Activated T-cell treated with anti-CD3 and anti-CD28 coated beads for 4 hours (primary cell): ENCODE results near the gene CGB3.
"Not testable (repeated sequence)": the region's sequence is repeated elsewhere in the genome, so short reads cannot be mapped to it uniquely, and the experiment has no call there.

Source experiments
- DNase-seq: peaks from one replicate; pipeline ENCODE4 v3.0.0-alpha.2; 2020

CGB3 gene

GRCh38 chr19:49024233-49024632, at the start of gene CGB3:
CGB3 (minus strand) TSS chr19:49024333; CDS start chr19:49023971, 362 bp downstream.
- DNase-seq = not testable (repeated sequence)

- DNase-seq = peak; percentile 41
These were observed 47.9 kb upstream of the CGB3 start for GRCh38 chr19:49071860-49072547.

GRCh38 chr19:49070416-49070815, 46.3 kb upstream of the CGB3 start:
- no peak for DNase-seq

- DNase-seq = no peak
These were observed 44.9 kb upstream of the CGB3 start for GRCh38 chr19:49069026-49069425.

- DNase-seq = no peak
These were observed 43.4 kb upstream of the CGB3 start for GRCh38 chr19:49067554-49067953.

- no peak for DNase-seq
These were observed 41.9 kb upstream of the CGB3 start for GRCh38 chr19:49065905-49066512.

- DNase-seq = no peak
These were observed 40.9 kb upstream of the CGB3 start, which contains the start of gene NTF4 for GRCh38 chr19:49064768-49065611. NTF4 (minus strand) TSS chr19:49064818; CDS start chr19:49061997, 2,821 bp downstream.

- DNase-seq = no peak
These were observed 40.0 kb upstream of the CGB3 start for GRCh38 chr19:49064029-49064629.

GRCh38 chr19:49061445-49061844, 37.3 kb upstream of the CGB3 start:
- DNase-seq = no peak

- no peak for DNase-seq
These were observed 36.9 kb upstream of the CGB3 start for GRCh38 chr19:49061000-49061399.

GRCh38 chr19:49059053-49059452, 34.9 kb upstream of the CGB3 start:
- DNase-seq = no peak

GRCh38 chr19:49058562-49058961, 34.4 kb upstream of the CGB3 start:
- DNase-seq = no peak

- DNase-seq = peak; percentile 25
These were observed 33.6 kb upstream of the CGB3 start, which contains the start of gene CGB7 for GRCh38 chr19:49057636-49058234. CGB7 (minus strand) TSS chr19:49057749; CDS start chr19:49055375, 2,374 bp downstream.

GRCh38 chr19:49056902-49057596, 32.9 kb upstream of the CGB3 start:
- not testable (repeated sequence) for DNase-seq

GRCh38 chr19:49056101-49056901, 32.2 kb upstream of the CGB3 start:
- peak; percentile 35 for DNase-seq

GRCh38 chr19:49050376-49051033, 26.4 kb upstream of the CGB3 start:
- not testable (repeated sequence) for DNase-seq

- not testable (repeated sequence) for DNase-seq
These were observed 25.7 kb upstream of the CGB3 start for GRCh38 chr19:49049834-49050233.

- not testable (repeated sequence) for DNase-seq
These were observed 24.9 kb upstream of the CGB3 start, which contains the start of gene CGB8 for GRCh38 chr19:49049011-49049410. CGB8 (minus strand) TSS chr19:49049111; CDS start chr19:49048739, 372 bp downstream.

- DNase-seq = not testable (repeated sequence)
These were observed 19.4 kb upstream of the CGB3 start, which contains the start of gene CGB5 for GRCh38 chr19:49043548-49043947. CGB5 (plus strand) TSS chr19:49043848; CDS start chr19:49044210, 362 bp downstream.

- not testable (repeated sequence) for DNase-seq
These were observed 18.5 kb upstream of the CGB3 start for GRCh38 chr19:49042666-49043065.
